ENCODE results near the gene LUM. TPM values are rescaled to one million over a fixed set of nuclear protein-coding genes. Genes with fewer than 3 reads are reported as not detected.

LUM gene, protein sequence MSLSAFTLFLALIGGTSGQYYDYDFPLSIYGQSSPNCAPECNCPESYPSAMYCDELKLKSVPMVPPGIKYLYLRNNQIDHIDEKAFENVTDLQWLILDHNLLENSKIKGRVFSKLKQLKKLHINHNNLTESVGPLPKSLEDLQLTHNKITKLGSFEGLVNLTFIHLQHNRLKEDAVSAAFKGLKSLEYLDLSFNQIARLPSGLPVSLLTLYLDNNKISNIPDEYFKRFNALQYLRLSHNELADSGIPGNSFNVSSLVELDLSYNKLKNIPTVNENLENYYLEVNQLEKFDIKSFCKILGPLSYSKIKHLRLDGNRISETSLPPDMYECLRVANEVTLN
- 1,000 to 10,000 TPM in 1 of 5 donors, 100 to 1,000 TPM in 4; 639 to 1,274 (median 945) TPM for polyA plus RNA-seq (ENCODE audit: insufficient read depth in 1 of 5, insufficient read length in 5 of 5, low replicate concordance in 1 of 5)
- long read RNA-seq, donor 1, transcript LUM-201 (3 exons, 3,008 nt) = major isoform, 366 of 495 reads
- long read RNA-seq, donor 1, partial matches to known transcripts = 114 of 495 reads
- long read RNA-seq, donor 1, other reads (novel, unspliced or antisense) = 15 of 495 reads
- long read RNA-seq, donor 2, transcript LUM-201 (3 exons, 3,008 nt) = major isoform, 247 of 316 reads
- long read RNA-seq, donor 2, partial matches to known transcripts = 63 of 316 reads
- long read RNA-seq, donor 2, other reads (novel, unspliced or antisense) = 6 of 316 reads
- long read RNA-seq, donor 3, transcript LUM-201 (3 exons, 3,008 nt) = major isoform, 163 of 222 reads
- long read RNA-seq, donor 3, partial matches to known transcripts = 59 of 222 reads
- long read RNA-seq, donor 3, other reads (novel, unspliced or antisense) = 0 of 222 reads
- long read RNA-seq, donor 4, transcript LUM-201 (3 exons, 3,008 nt) = major isoform, 210 of 286 reads
- long read RNA-seq, donor 4, partial matches to known transcripts = 64 of 286 reads
- long read RNA-seq, donor 4, other reads (novel, unspliced or antisense) = 12 of 286 reads
- long read RNA-seq, donor 5, transcript LUM-201 (3 exons, 3,008 nt) = major isoform, 434 of 587 reads
- long read RNA-seq, donor 5, partial matches to known transcripts = 140 of 587 reads
- long read RNA-seq, donor 5, other reads (novel, unspliced or antisense) = 12 of 587 reads
- long read RNA-seq, donor 6, transcript LUM-201 (3 exons, 3,008 nt) = major isoform, 360 of 478 reads
- long read RNA-seq, donor 6, partial matches to known transcripts = 102 of 478 reads
- long read RNA-seq, donor 6, other reads (novel, unspliced or antisense) = 16 of 478 reads
- long read RNA-seq, donor 7, transcript LUM-201 (3 exons, 3,008 nt) = major isoform, 172 of 212 reads
- long read RNA-seq, donor 7, partial matches to known transcripts = 40 of 212 reads
- long read RNA-seq, donor 7, other reads (novel, unspliced or antisense) = 0 of 212 reads
- long read RNA-seq, donor 8, transcript LUM-201 (3 exons, 3,008 nt) = major isoform, 102 of 132 reads
- long read RNA-seq, donor 8, partial matches to known transcripts = 30 of 132 reads
- long read RNA-seq, donor 8, other reads (novel, unspliced or antisense) = 0 of 132 reads

DNA sequence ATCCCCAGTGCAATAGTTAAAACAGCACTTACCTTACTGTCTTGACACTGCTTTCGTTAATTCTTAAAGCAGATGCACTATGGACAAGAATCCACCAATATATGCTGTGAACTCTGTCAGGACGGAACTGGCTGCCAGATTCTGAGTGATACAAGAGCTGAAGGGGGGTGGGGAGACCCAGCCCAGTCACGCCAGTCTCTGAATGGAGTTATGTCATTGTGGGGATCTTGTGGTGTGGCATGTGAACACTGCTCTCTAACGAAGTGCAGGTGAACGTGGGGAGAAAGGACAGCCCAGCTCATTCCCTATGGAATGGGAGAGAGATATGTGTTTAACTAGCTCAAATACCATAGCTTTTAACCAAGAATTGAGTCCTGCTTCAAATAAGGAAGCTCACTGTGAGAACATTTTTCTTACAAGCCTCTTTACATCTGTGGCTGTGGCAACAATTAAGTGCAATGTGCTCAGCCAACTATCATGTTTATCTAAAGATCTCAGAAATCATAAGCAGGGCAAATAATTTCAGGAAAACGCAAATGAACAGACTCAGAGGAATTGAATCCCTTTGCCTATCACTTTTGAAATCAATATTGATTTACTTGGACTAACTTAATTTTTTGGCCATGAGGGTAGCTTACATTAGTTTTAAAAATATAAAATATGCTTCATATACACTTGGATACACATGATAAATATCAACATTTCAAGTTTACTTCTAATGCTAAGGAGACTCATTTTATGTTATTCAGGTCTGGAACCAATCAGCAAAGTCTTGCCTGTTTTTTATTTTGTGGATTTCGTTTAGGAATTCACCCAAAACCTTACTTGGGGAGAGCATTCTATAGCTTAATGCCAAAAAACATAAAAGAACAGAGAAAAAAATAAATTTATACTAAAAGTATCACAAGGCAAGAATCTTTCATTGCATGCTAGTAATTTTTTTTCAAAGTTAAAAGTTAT, at the start of gene LUM:
LUM (minus strand) TSS at position 129 of the 960 bp plus-strand sequence. CDS start 2,515 bp downstream, outside the sequence.
- peak; percentile 78 to 85 for DNase-seq

GRCh38 chr12:91161009-91161408, 49.7 kb upstream of the LUM start:
- DNase-seq = no peak

- no peak for DNase-seq
Observed at GRCh38 chr12:91155990-91156389, 44.7 kb upstream of the LUM start.

GRCh38 chr12:91154131-91154530, 42.8 kb upstream of the LUM start:
- no peak for DNase-seq

DNA sequence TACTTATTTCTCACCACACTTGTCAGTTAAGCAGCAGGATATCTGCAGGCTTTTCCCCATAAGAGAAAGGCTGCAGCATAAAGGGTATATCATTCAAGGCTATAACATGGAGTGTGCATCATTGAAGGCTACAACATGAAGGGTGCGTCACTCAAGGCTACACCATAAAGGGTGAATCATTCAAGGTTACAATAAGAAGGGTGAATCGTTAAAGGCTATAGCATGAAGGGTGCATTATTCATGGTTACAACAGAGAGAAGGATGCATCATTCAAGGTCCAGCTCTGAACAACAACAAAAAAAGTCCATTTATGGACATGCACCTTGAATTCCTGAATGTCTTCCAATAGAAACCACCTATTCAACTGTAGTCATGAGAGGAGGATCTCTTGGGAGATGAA, 32.8 kb upstream of the LUM start:
- no peak for DNase-seq

- DNase-seq = no peak
Observed at GRCh38 chr12:91143206-91143605, 31.9 kb upstream of the LUM start.

DNA sequence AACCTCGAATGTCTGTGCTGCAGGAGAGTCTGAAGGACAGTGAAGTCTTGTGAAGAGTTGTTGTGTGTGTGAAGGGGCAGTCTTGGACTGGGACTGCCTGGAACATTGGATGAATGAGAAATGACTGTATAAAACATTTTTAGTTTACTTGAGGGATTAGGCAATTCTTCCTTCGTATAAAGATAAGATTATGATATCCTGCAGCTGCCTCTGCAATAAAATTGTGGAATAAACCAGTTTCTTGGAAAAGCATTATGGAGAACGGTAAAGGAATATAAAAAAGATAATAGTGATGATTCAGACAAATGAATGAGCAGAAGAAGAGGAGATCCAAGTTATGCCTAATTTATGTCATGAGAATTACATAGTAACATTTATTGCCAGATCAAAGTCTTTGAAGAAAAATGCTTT, 30.9 kb upstream of the LUM start:
- peak; percentile 73 to 78 for DNase-seq

DNA sequence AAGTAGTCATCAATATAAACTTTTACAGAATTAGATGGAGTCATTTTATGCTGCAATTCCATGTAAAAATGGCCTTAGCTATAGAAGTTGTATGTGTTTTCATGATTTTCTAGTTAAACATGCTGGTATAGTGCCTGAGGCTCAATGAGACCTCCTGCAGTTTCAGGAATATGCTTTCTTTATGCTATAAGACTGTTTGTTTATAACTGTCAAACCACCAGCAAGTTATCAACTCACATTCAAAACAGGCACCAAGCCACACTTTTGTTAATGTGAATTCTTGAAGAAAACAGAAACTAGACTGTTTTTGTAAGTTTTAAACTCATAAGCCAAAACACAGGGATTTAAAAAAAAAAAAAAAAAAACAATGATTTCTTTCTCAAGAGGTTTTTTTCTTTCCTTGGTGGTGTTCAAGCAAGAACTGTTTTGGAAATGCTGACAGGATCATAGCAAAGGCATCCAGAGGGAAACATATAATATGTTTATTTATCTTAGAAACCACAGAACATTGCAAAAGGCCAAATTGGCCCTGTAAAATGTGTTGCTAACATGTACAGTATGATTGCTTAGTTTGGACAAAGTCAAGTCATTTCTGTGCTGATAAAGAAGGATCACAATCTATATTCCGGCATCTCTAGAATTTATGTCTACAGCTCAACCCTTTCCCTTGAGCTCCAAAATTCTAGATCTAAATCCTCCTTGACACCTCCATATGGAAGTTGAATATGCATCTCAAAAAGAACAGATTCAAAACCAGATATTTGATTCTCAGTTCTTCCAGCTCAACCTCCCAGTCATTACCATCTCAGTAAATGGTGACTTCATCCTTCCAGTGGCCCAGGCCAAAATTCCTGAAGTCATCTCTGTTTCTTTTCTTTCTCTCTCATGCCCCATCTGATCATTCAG, 29.0 kb upstream of the LUM start:
- DNase-seq = peak; percentile 84 to 89

- no peak for DNase-seq
Observed at GRCh38 chr12:91139286-91139685, 28.0 kb upstream of the LUM start.

GRCh38 chr12:91138337-91138920, 27.1 kb upstream of the LUM start:
- DNase-seq = no peak

DNA sequence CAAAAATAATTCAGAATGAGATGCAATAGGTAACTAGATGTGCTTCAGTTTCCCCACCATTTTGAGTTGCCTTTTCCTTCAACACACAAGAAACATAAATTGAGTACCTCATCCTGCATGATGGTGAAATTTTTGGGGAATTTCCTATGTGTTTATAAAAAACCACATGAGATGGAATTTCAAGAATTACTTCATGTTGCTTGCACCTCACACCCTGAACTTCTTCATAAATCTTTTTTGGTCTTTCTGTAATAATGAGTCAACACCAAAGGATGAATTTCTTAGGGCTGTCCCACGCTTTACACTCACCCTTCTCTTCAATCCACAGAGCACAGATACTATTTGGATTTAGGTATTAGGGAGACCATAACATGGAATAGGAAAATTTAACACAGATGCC, 22.6 kb upstream of the LUM start:
- no peak for DNase-seq

DNA sequence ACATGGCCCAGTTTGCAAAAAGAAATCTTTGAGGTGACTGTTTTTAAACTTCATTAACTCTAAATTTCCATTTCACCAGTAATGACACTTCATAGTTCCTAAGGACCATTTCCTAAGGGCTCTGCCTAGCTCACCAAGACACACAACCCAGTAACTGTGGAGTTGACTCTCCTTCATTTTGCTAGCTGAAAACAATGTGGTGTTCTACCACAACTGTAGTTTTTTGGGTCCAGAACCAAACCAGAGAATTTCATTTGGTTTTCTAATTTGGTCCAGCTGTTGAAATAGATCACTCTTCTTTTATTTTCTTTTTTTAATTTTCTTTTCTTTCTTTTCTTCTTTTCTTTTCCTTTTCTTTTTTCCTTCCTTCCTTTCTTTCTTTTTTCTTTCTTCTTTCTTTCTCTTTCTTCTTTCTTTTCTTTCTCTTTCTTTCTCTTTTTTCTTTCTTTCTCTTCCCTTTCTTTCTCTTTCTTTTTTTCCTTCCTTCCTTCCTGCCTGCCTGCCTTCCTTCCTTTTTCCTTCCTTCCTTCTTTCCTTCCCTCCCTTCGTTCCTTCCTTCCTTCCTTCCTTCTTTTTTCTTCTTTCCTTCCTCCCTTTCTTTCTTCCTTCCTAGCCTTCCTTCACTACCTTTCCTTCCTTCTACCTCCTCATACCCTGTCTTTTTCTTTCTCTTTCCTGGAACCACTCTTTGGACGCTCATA, 18.5 kb upstream of the LUM start:
- no peak for DNase-seq

DNA sequence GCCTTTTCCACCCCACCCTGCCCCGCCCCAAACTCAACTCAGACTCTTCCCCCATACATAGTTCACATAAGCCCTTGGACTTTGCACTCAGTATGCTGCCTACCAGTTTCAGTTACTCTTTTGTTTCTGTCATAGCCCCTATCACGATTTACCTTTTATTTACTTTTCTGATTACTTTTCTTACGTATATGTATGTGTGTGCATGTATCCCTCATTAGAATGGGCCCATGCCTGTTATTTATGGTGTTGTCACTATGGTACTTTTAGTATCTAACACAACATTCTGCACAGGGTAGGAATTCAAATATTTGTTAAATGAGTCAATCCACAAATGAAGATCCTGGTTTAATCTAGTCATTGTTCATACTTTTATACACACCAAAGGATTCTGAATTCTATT, 16.5 kb upstream of the LUM start:
- no peak for DNase-seq

DNA sequence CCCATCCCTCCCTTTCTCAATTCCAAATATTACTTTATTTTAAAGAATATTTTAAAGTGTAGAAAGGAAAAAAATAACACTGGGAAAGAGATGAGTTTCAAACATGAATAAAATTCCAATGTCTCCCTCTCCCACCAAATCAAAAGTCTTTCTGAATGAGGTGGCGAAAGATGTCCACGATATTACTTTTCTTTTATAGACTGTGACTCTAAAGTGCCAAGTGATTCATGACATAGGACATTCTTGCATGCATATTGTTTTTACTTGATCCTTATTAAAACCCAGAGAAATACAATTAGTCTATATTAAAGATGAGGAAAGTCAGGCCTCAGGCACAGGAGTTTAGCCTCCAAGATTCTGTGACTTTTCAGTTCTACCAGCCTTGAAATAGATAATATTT, 16.0 kb upstream of the LUM start:
- DNase-seq = no peak

GRCh38 chr12:91126516-91126915, 15.2 kb upstream of the LUM start:
- DNase-seq = no peak

GRCh38 chr12:91123236-91123916, 12.1 kb upstream of the LUM start:
- no peak for DNase-seq

- DNase-seq = no peak
Observed at GRCh38 chr12:91120781-91121180, 9.5 kb upstream of the LUM start.

Data from right lung (tissue), 10 donors.